Tibial nerve (tissue), 3 donors: ENCODE results near the gene RCSD1.

ENCODE experiments used
- CTCF ChIP-seq, 5 experiments: fragments of 200-600 bp in 3 of 5; fragments of 450-650 bp in 2 of 5; sonication (generic) in 3 of 5; IDR thresholded peaks; one replicate each; pipeline ENCODE4 v1.5.1; 2016 to 2019; ENCODE audit warnings: antibody characterized with exemption in 5 of 5, mild to moderate bottlenecking in 3 of 5, moderate library complexity in 2 of 5
- POLR2A ChIP-seq, 2 donors: fragments of 450-650 bp; IDR thresholded peaks; one replicate each; pipeline ENCODE4 v1.6.1; 2017; ENCODE audit warnings: antibody characterized with exemption in 2 of 2, mild to moderate bottlenecking in 2 of 2, moderate library complexity in 2 of 2

- TF ChIP-seq CTCF (IDR thresholded peaks at IDR 0.05) (no peak), POLR2A (IDR thresholded peaks at IDR 0.05) (no peak)
Measured at GRCh38 chr1:167651161-167651693, 21.2 kb downstream of the RCSD1 start.
